SU-DHL-6 (cell line): ENCODE measurements around the gene MT1E.
"Not testable (repeated sequence)": the region's sequence is repeated elsewhere in the genome, so short reads cannot be mapped to it uniquely, and the experiment has no call there.

ENCODE experiments used
- H2AFZ ChIP-seq: fragments of 200-600 bp; sonication (generic); 2 replicates; pipeline ENCODE4 v1.6.1; 2014; ENCODE audit warnings: low read depth, mild to moderate bottlenecking, moderate library complexity, mixed read lengths, antibody characterized with exemption, low read length; ENCODE audit not compliant: severe bottlenecking
- H3F3A ChIP-seq: fragments of 200-600 bp; shearing (Covaris generic); 2 replicates; pipeline ENCODE4 v1.6.0; 2016; ENCODE audit warnings: antibody characterized with exemption, mild to moderate bottlenecking; ENCODE audit not compliant: insufficient read depth
- H3K27ac ChIP-seq: fragments of 200-600 bp; sonication (generic); 2 replicates; pipeline ENCODE4 v1.5.1; 2016; ENCODE audit warnings: low read depth, mild to moderate bottlenecking, low read length, moderate library complexity, mixed read lengths
- H3K27me3 ChIP-seq: fragments of 200-600 bp; sonication (generic), shearing (Covaris generic); 2 replicates; pipeline ENCODE4 v1.6.0; 2014; ENCODE audit warnings: mild to moderate bottlenecking, low read length
- H3K36me3 ChIP-seq: fragments of 200-600 bp; sonication (generic); 2 replicates; pipeline ENCODE4 v1.6.1; 2014; ENCODE audit warnings: mild to moderate bottlenecking, low read length, mixed read lengths
- H3K4me2 ChIP-seq: fragments of 300-600, 200-600 bp; shearing (Covaris generic), sonication (generic); 2 replicates; pipeline ENCODE4 v1.6.0; 2014; ENCODE audit warnings: low read length, low read depth, mild to moderate bottlenecking; ENCODE audit not compliant: poor library complexity, severe bottlenecking
- H3K4me3 ChIP-seq: fragments of 200-600 bp; sonication (generic); 2 replicates; pipeline ENCODE4 v1.5.1; 2014; ENCODE audit warnings: antibody characterized with exemption, low read length, mild to moderate bottlenecking, mixed read lengths; ENCODE audit not compliant: insufficient read depth, poor library complexity, severe bottlenecking
- H3K79me2 ChIP-seq: fragments of 200-600 bp; sonication (generic); 2 replicates; pipeline ENCODE4 v1.6.1; 2014; ENCODE audit warnings: mild to moderate bottlenecking, low read length, moderate library complexity; ENCODE audit not compliant: insufficient read depth
- H3K9ac ChIP-seq: fragments of 200-600 bp; sonication (generic); 2 replicates; pipeline ENCODE4 v1.7.0; 2014; ENCODE audit warnings: mild to moderate bottlenecking, low read length
- H3K9me2 ChIP-seq: fragments of 200-600 bp; sonication (generic); replicated peaks from 2 replicates; pipeline ENCODE4 v1.6.1; 2014; ENCODE audit warnings: low read length; ENCODE audit not compliant: insufficient read depth
- H3K9me3 ChIP-seq: fragments of 200-600 bp; sonication (generic); 2 replicates; pipeline ENCODE4 v1.6.1; 2014; ENCODE audit warnings: low read length, mixed read lengths; ENCODE audit not compliant: insufficient read depth
- H4K20me1 ChIP-seq: fragments of 200-600 bp; sonication (generic); 2 replicates; pipeline ENCODE4 v1.6.1; 2014; ENCODE audit warnings: low read depth, mild to moderate bottlenecking, antibody characterized with exemption, low read length, moderate library complexity, mixed read lengths
- EZH2phosphoT487 ChIP-seq: fragments of 200-600 bp; sonication (generic), shearing (Covaris generic); conservative IDR thresholded peaks from 2 replicates; pipeline ENCODE4 v1.6.1; 2018; ENCODE audit warnings: mild to moderate bottlenecking, antibody characterized with exemption, low read length, moderate library complexity, mixed read lengths
- TF ChIP-seq, protein P1 (sequence below): fragments of 200-600 bp; sonication (generic); IDR thresholded peaks from one replicate; pipeline ENCODE4 v1.5.1; 2017; ENCODE audit warnings: antibody characterized with exemption, mild to moderate bottlenecking, low read length, moderate library complexity; ENCODE audit not compliant: insufficient read depth, poor library complexity, severe bottlenecking

The MT1E gene

DNA sequence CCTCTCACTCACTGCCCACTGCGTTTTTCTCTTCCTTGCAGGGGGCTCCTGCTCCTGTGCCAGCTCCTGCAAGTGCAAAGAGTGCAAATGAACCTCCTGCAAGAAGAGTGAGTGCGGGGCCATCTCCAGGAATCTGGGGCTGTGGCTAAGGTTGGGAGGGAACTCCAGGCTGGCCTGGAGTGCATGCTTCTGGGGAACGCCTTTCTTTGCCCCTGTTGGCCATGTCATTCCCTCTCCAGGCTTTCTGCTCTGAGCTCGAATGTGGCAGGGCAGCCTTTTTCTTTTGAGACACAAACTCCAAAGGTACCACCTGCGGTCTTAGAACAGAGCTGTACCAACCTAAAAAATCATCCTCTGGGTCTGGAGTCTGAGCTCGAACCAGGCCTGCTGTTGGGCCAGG is 7.4 kb upstream of the MT1E start:
- H3K36me3 ChIP-seq: no peaks in the 10 kb centered on the region
- no peaks in the 10 kb centered on the region; the same call in 1 of the 2 replicates for H3K27me3 ChIP-seq
- no peak overlapping the region for H3K4me2 ChIP-seq
- H2AFZ ChIP-seq: no peak overlapping the region
- H3K79me2 ChIP-seq: no peaks in the 10 kb centered on the region
- no peaks in the 10 kb centered on the region for H4K20me1 ChIP-seq
- no peak overlapping the region for H3K27ac ChIP-seq
- H3K9me2 ChIP-seq: no peaks in the 10 kb centered on the region
- no peak overlapping the region for H3K9ac ChIP-seq
- TF ChIP-seq, protein P1, sequence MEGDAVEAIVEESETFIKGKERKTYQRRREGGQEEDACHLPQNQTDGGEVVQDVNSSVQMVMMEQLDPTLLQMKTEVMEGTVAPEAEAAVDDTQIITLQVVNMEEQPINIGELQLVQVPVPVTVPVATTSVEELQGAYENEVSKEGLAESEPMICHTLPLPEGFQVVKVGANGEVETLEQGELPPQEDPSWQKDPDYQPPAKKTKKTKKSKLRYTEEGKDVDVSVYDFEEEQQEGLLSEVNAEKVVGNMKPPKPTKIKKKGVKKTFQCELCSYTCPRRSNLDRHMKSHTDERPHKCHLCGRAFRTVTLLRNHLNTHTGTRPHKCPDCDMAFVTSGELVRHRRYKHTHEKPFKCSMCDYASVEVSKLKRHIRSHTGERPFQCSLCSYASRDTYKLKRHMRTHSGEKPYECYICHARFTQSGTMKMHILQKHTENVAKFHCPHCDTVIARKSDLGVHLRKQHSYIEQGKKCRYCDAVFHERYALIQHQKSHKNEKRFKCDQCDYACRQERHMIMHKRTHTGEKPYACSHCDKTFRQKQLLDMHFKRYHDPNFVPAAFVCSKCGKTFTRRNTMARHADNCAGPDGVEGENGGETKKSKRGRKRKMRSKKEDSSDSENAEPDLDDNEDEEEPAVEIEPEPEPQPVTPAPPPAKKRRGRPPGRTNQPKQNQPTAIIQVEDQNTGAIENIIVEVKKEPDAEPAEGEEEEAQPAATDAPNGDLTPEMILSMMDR: no peak
- no peak for TF ChIP-seq EZH2phosphoT487
- H3F3A ChIP-seq: no peaks in the 10 kb centered on the region
- no peaks in the 10 kb centered on the region for H3K9me3 ChIP-seq
- no peak overlapping the region for H3K4me3 ChIP-seq

DNA sequence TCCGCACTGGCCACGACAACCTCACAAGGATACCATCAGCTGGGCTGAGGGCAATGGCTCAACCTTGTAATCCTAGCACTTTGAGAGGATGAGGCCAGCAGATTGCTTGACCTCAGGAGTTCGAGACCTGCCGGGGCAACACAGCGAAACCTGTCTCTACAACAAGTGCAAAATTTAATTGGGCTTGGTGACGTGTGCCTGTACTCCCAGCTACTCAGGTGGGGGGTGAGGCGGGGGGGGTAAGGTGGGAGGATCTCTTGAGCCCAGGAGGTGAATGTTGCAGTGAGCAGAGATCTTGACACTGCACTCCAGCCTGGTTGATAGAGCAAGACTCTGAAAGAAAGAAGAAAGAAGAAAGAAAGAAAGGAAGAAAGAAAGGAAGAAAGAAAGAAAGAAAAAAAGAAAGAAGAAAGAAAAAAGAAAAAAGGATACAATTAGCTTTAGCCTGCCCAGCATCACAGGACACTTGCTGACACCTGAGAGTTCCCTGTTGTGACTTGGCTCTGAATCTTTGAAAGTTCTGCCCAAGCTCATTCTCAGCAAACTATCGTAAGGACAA is 5.2 kb upstream of the MT1E start:
- H4K20me1 ChIP-seq: no peaks in the 10 kb centered on the region
- no peak overlapping the region for H2AFZ ChIP-seq
- H3K9me3 ChIP-seq: no peaks in the 10 kb centered on the region
- no peak overlapping the region for H3K27ac ChIP-seq
- H3K36me3 ChIP-seq: no peaks in the 10 kb centered on the region
- H3K4me2 ChIP-seq: no peak overlapping the region
- TF ChIP-seq, protein P1: no peak
- H3K9ac ChIP-seq: no peak overlapping the region
- H3K27me3 ChIP-seq: no peaks in the 10 kb centered on the region; the same call in 1 of the 2 replicates
- H3F3A ChIP-seq: no peaks in the 10 kb centered on the region
- H3K9me2 ChIP-seq: no peaks in the 10 kb centered on the region
- H3K79me2 ChIP-seq: no peaks in the 10 kb centered on the region
- no peak overlapping the region for H3K4me3 ChIP-seq

DNA sequence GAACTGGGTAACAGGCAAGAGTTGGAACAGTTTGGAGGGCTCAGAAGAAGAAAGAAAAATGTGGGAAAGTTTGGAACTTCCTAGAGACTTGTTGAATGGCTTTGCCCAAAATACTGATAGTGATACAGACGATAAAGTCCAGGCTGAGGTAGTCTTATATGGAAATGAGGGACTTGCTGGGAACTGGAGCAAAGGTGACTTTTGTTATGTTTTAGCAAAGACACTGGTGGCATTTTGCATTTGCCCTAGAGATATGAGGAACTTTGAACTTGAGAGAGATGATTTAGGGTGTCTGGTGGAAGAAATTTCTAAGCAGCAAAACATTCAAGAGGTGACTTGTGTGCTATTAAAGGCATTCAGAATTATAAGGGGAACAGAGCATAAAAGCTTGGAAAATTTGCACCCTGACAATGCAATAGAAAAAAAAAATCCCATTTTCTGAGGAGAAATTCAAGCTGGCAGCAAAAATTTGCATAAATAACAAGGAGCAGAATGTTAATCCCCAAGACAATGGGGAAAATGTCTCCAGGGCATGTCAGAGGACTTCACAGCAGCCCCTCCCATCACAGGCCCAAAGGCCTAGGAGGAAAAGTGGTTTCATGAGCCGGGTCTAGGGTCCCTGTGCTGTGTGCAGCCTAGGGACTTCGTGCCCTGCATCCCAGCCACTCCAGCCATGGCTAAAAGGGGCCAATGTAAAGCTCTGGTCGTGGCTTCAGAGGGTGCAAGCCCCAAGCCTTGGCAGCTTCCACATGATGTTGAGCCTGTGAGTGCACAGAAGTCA is 3.7 kb upstream of the MT1E start:
- not testable (repeated sequence) for H3K27me3 ChIP-seq

DNA sequence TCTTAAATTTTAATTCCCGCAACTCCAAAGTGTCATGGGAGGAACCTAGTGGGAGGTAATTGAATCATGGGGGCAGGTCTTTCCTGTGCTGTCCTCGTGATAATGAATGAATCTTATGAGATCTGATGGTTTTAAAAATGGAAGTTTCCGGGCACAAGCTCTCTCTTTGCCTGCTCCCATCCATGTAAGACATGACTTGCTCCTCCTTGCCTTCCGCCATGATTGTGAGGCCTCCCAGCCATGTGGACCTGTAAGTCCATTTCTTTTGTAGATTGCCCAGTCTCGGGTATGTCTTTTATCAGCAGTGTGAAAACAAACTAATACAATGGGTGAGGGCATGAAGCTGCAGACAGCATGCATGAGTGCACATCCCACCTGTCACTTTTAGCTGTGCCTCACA is 2.4 kb upstream of the MT1E start:
- H3K27me3 ChIP-seq, H3K9me3 ChIP-seq: not testable (repeated sequence)

More for the DNA sequence above, 3.7 kb upstream of the MT1E start:
- not testable (repeated sequence) for H3K9me2 ChIP-seq, H3K27ac ChIP-seq, H3K9ac ChIP-seq, H4K20me1 ChIP-seq, H3K4me3 ChIP-seq, H3F3A ChIP-seq, H2AFZ ChIP-seq, H3K4me2 ChIP-seq, H3K9me3 ChIP-seq, H3K79me2 ChIP-seq, H3K36me3 ChIP-seq

More for the DNA sequence above, 2.4 kb upstream of the MT1E start:
- not testable (repeated sequence) for H3K9ac ChIP-seq, H3K36me3 ChIP-seq, H3K27ac ChIP-seq, H3F3A ChIP-seq, H3K4me3 ChIP-seq, H3K9me2 ChIP-seq, H3K4me2 ChIP-seq, H3K79me2 ChIP-seq, H4K20me1 ChIP-seq, H2AFZ ChIP-seq
